Measurements from ENCODE around the gene RRP1B.

- TF ChIP-seq EZH2phosphoT487 (IDR thresholded peaks at IDR 0.05; ENCODE audit: insufficient read depth, low read depth) (no peak), EZH2 (IDR thresholded peaks at IDR 0.05; ENCODE audit: insufficient read depth, poor library complexity, severe bottlenecking) (no peak)
Measured at GRCh38 chr21:43721206-43721605, 61.8 kb downstream of the RRP1B start.
